ENCODE results near the gene TTLL4.
"Not testable (repeated sequence)": the region's sequence is repeated elsewhere in the genome, so short reads cannot be mapped to it uniquely, and the experiment has no call there.

Gene TTLL4

GRCh38 chr2:218746470-218746795, 35.8 kb downstream of the TTLL4 start:
- DNase-seq: no peak

- DNase-seq: no peak
Measured at GRCh38 chr2:218746960-218747359, 36.3 kb downstream of the TTLL4 start.

GRCh38 chr2:218748741-218749441, 38.3 kb downstream of the TTLL4 start:
- DNase-seq: no peak

GRCh38 chr2:218754201-218754600, 43.6 kb downstream of the TTLL4 start:
- no peak for DNase-seq

GRCh38 chr2:218754781-218755180, 44.1 kb downstream of the TTLL4 start:
- no peak for DNase-seq

GRCh38 chr2:218755198-218755566, 44.5 kb downstream of the TTLL4 start:
- DNase-seq: no peak

GRCh38 chr2:218755567-218756404, 45.2 kb downstream of the TTLL4 start:
- no peak for DNase-seq

- no peak for DNase-seq
Measured at GRCh38 chr2:218756599-218757377, 46.2 kb downstream of the TTLL4 start.

- no peak for DNase-seq
Measured at GRCh38 chr2:218761795-218762194, 51.2 kb downstream of the TTLL4 start.

- DNase-seq: not testable (repeated sequence)
Measured at GRCh38 chr2:218772759-218773158, 62.1 kb downstream of the TTLL4 start.

- no peak for DNase-seq
Measured at GRCh38 chr2:218773881-218774280, 63.2 kb downstream of the TTLL4 start.

GRCh38 chr2:218776488-218776887, 65.9 kb downstream of the TTLL4 start:
- no peak for DNase-seq

GRCh38 chr2:218777276-218777990, 66.8 kb downstream of the TTLL4 start:
- no peak for DNase-seq

GRCh38 chr2:218780046-218780445, 69.4 kb downstream of the TTLL4 start:
- no peak for DNase-seq

GRCh38 chr2:218780851-218781690, 70.4 kb downstream of the TTLL4 start:
- DNase-seq: no peak

GRCh38 chr2:218781691-218782527, 71.3 kb downstream of the TTLL4 start, which contains the start of gene CYP27A1:
Gene CYP27A1 (plus strand): TSS chr2:218782147. CDS start chr2:218782183, 36 bp downstream.
- no peak for DNase-seq

- no peak for DNase-seq
Measured at GRCh38 chr2:218782528-218782844, 71.9 kb downstream of the TTLL4 start.

GRCh38 chr2:218783688-218784087, 73.1 kb downstream of the TTLL4 start:
- no peak for DNase-seq

- no peak for DNase-seq
Measured at GRCh38 chr2:218785103-218785502, 74.5 kb downstream of the TTLL4 start.

- DNase-seq: no peak
Measured at GRCh38 chr2:218786133-218786532, 75.5 kb downstream of the TTLL4 start.

All from central memory CD4-positive, alpha-beta T cell (primary cell).